IMR-90 (cell line): ENCODE measurements around the gene SBF2.

ENCODE experiments used
- BHLHE40 ChIP-seq: fragments of 150-350 bp; IDR thresholded peaks from 2 replicates; pipeline ENCODE4 v1.6.1; 2016; ENCODE audit warnings: mild to moderate bottlenecking, low read depth, low read length
- CHD1 ChIP-seq: IDR thresholded peaks from 2 replicates; pipeline ENCODE4 v1.6.1; 2012; ENCODE audit warnings: low read depth, low read length, improper control_type of control experiment
- CTCF ChIP-seq: conservative IDR thresholded peaks from 2 replicates; pipeline ENCODE4 v1.5.1; 2012; ENCODE audit warnings: mild to moderate bottlenecking, low read depth, low read length, improper control_type of control experiment
- FOS ChIP-seq: fragments of 150-350 bp; IDR thresholded peaks from 2 replicates; pipeline ENCODE4 v1.6.1; 2016; ENCODE audit warnings: low read depth, low read length
- MAZ ChIP-seq: IDR thresholded peaks from 2 replicates; pipeline ENCODE4 v1.6.1; 2012; ENCODE audit warnings: low read depth, mild to moderate bottlenecking, low read length, improper control_type of control experiment, moderate library complexity, borderline replicate concordance
- MXI1 ChIP-seq: IDR thresholded peaks from 2 replicates; pipeline ENCODE4 v1.6.1; 2012; ENCODE audit warnings: low read depth, mild to moderate bottlenecking, low read length, moderate library complexity, borderline replicate concordance
- NFE2L2 ChIP-seq: fragments of 150-350 bp; IDR thresholded peaks from 2 replicates; pipeline ENCODE4 v1.6.1; 2016; ENCODE audit warnings: low read depth, mild to moderate bottlenecking, low read length
- POLR2A ChIP-seq: IDR thresholded peaks from 2 replicates; pipeline ENCODE4 v1.6.1; 2012; ENCODE audit warnings: mild to moderate bottlenecking, low read depth, low read length
- RFX5 ChIP-seq: IDR thresholded peaks from 2 replicates; pipeline ENCODE4 v1.8.0; 2012; ENCODE audit warnings: low read depth, mild to moderate bottlenecking, low read length, moderate library complexity
- SMC3 ChIP-seq: fragments of 150-350 bp; IDR thresholded peaks from 2 replicates; pipeline ENCODE4 v1.6.1; 2016; ENCODE audit warnings: low read depth, mild to moderate bottlenecking, antibody characterized with exemption, low read length, moderate library complexity
- TF ChIP-seq, protein P1 (sequence below): fragments of 150-350 bp; IDR thresholded peaks from 2 replicates; pipeline ENCODE4 v1.6.1; 2017; ENCODE audit warnings: mild to moderate bottlenecking, antibody characterized with exemption, low read length, low read depth

- TF ChIP-seq CTCF (no peak), POLR2A (no peak), FOS (no peak), SMC3 (no peak), NFE2L2 (no peak), CHD1 (no peak), BHLHE40 (no peak), MXI1 (no peak), MAZ (no peak), RFX5 (no peak)
- TF ChIP-seq, protein P1, sequence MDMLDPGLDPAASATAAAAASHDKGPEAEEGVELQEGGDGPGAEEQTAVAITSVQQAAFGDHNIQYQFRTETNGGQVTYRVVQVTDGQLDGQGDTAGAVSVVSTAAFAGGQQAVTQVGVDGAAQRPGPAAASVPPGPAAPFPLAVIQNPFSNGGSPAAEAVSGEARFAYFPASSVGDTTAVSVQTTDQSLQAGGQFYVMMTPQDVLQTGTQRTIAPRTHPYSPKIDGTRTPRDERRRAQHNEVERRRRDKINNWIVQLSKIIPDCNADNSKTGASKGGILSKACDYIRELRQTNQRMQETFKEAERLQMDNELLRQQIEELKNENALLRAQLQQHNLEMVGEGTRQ = no peak
These were observed 494.1 kb downstream of the SBF2 start for GRCh38 chr11:9799886-9800285.
